ENCODE data around the gene LAP3. TPM values are rescaled to one million over a fixed set of nuclear protein-coding genes. Genes with fewer than 3 reads are reported as not detected.

LAP3 gene
- total and polyA plus RNA-seq, 12 donors = 21.9 to 222 (median 64.4) TPM

DNA sequence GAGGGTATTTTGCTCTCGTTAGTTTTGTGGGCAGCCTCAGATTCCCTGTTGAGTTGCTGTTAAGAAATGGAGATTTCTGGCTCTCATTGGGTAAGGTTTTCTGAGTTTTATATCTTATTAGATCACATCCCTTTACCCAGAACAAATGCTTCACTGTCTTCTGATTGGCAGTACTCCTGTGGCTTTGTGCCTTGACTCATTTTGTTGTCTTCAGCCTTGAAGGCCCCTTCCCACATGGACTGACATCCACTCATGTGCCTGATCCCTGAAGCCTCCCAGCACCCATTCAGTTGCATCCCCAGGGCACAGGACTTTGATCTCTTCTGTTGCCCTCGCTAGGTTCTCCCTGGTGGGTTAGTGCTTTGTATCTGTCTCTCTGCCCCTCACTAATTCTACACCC lies 47.8 kb downstream of the LAP3 start:
- Histone ChIP-seq H3K4me1 (peaks cover 0 to 3% (median 1%) of the 10 kb centered on the region in 9 donors), H3K36me3 (peaks cover 0 to 100% (median 80%) of the 10 kb centered on the region in 9 donors), H3K9me3 (no peaks in the 10 kb centered on the region), H3K27me3 (no peaks in the 10 kb centered on the region), H3K27ac (no peak overlapping the region), H3K4me3 (no peak overlapping the region)
- TF ChIP-seq, protein P1, sequence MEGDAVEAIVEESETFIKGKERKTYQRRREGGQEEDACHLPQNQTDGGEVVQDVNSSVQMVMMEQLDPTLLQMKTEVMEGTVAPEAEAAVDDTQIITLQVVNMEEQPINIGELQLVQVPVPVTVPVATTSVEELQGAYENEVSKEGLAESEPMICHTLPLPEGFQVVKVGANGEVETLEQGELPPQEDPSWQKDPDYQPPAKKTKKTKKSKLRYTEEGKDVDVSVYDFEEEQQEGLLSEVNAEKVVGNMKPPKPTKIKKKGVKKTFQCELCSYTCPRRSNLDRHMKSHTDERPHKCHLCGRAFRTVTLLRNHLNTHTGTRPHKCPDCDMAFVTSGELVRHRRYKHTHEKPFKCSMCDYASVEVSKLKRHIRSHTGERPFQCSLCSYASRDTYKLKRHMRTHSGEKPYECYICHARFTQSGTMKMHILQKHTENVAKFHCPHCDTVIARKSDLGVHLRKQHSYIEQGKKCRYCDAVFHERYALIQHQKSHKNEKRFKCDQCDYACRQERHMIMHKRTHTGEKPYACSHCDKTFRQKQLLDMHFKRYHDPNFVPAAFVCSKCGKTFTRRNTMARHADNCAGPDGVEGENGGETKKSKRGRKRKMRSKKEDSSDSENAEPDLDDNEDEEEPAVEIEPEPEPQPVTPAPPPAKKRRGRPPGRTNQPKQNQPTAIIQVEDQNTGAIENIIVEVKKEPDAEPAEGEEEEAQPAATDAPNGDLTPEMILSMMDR (IDR thresholded peaks at IDR 0.05) = no peak
- 78 to 79% methylated on average over 2 of the region's 2 CpGs for WGBS, 2 donors
- ATAC-seq (no peak), DNase-seq (no peak)
- intact Hi-C loops (cut with DNase I) = loop anchor here in 2 of 10 donors (5.0 to 10.0 kb wide), 2 partner anchors 63 to 180 kb away; no protein-coding TSS in a partner anchor

DNA sequence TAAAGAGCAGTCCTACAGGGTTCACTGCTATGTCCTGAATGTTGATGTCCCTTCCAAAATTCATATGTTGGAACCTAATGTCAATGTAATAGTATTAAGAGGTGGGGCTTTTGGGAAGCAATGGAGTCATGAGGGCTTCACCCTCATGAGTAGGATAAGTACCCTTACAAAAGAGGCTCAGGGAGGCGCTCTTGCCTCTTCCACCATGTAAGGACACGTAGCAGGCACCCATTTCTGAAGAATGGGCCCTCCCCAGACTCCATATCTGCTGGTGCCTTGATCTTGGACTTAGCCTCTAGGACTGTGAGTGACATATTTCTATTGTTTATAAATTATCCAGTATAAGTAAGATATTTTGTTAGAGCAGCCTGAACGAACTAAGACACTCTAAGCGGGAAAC lies 53.2 kb downstream of the LAP3 start:
- Histone ChIP-seq H3K27ac (no peak overlapping the region), H3K9me3 (no peaks in the 10 kb centered on the region), H3K4me3 (no peak overlapping the region), H3K36me3 (peaks cover 0 to 100% (median 80%) of the 10 kb centered on the region in 9 donors), H3K4me1 (no peaks in the 10 kb centered on the region), H3K27me3 (no peaks in the 10 kb centered on the region)
- ATAC-seq (no peak), DNase-seq (no peak)
- TF ChIP-seq, protein P1 (IDR thresholded peaks at IDR 0.05) = no peak
- 93 to 95% methylated on average over 4 of the region's 4 CpGs for WGBS, 2 donors
- intact Hi-C loops (cut with DNase I) = loop anchor here in 1 of 10 donors (5.0 kb wide), 1 partner anchor 78 kb away; no protein-coding TSS in a partner anchor

DNA sequence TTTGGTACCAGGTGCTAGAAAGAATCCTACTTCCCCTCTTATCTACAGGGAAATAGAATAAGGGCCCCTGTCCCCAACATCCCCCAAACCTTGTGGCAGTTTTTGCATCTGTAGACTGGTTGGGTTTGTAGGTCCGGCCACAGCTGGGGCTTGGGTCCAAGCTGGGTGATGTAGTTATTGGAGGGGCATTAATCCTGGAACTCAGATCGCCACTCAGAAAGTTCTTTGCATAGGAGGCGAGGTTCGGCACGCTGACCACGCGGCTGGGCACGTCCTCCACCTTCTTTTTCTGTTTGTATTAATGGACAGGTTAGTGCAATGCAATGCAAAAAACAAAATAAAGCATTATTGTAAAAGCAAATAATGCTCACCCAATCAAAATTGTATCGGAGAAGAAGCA lies 56.6 kb downstream of the LAP3 start:
- no peak for ATAC-seq
- H3K27ac ChIP-seq = no peak overlapping the region
- intact Hi-C loops (cut with DNase I) = loop anchor here in 1 of 10 donors (5.0 kb wide), 1 partner anchor 81 kb away; no protein-coding TSS in a partner anchor

DNA sequence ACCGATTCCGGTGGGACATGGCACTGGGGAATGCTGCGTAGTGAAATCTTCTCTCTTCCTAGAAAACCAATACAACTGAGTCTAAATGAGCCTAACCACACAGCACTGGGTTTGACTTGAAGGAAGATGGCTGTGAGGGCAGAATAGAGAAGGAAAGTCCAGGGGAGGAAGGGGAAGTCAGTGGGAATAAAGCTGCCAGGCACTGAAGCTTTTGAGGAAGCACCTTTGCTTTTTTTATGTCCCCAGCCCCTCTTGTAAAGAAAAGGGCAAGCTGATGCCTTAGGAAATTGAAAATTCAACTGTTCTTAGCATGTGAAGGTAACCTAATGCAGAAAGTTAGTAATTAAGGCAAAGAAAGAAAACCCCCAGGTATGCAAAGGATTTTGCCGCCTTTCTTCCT lies 58.1 kb downstream of the LAP3 start:
- TF ChIP-seq, protein P1 (IDR thresholded peaks at IDR 0.05) = no peak
- H3K27ac ChIP-seq = no peak overlapping the region
- no peak for DNase-seq
- no peaks in the 10 kb centered on the region for H3K27me3 ChIP-seq
- peaks cover 0 to 7% (median 0%) of the 10 kb centered on the region in 9 donors for H3K4me1 ChIP-seq
- no peak overlapping the region for H3K4me3 ChIP-seq
- H3K9me3 ChIP-seq = no peaks in the 10 kb centered on the region
- no peak for ATAC-seq
- WGBS, 2 donors = 97% methylated on average over 4 of the region's 4 CpGs
- peaks cover 0 to 84% (median 37%) of the 10 kb centered on the region in 9 donors for H3K36me3 ChIP-seq
- intact Hi-C loops (cut with DNase I) = loop anchor here in 2 of 10 donors (5.0 kb wide), 1 partner anchor 88 kb away; no protein-coding TSS in a partner anchor

More for the DNA sequence above, 56.6 kb downstream of the LAP3 start:
- Histone ChIP-seq H3K9me3 (no peaks in the 10 kb centered on the region), H3K36me3 (peaks cover 0 to 88% (median 52%) of the 10 kb centered on the region in 9 donors), H3K27me3 (no peaks in the 10 kb centered on the region), H3K4me1 (peaks cover 0 to 7% (median 0%) of the 10 kb centered on the region in 9 donors), H3K4me3 (no peak overlapping the region)
- no peak for DNase-seq
- 97 to 98% methylated on average over 9 of the region's 9 CpGs for WGBS, 2 donors
- TF ChIP-seq, protein P1 (IDR thresholded peaks at IDR 0.05) = no peak
